ENCODE data around the gene ARHGAP21. TPM values are rescaled to one million over a fixed set of nuclear protein-coding genes. Genes with fewer than 3 reads are reported as not detected.
"Not testable (repeated sequence)": the region's sequence is repeated elsewhere in the genome, so short reads cannot be mapped to it uniquely, and the experiment has no call there.

ARHGAP21 gene
- total RNA-seq, 2 experiments from 2014 or later: 18.8 to 19.8 TPM

GRCh38 chr10:24625778-24626177 lies 97.9 kb downstream of the ARHGAP21 start:
- no peaks in the 10 kb centered on the region for H3K9me3 Mint-ChIP-seq
- ChIA-PET POLR2A (no interaction called here), CTCF (no interaction called here)
- peaks cover 20% of the 10 kb centered on the region for H3K4me1 Mint-ChIP-seq (ENCODE audit: low read depth)
- H3K36me3 Mint-ChIP-seq (ENCODE audit: low read depth): no peaks in the 10 kb centered on the region
- no peak for ATAC-seq
- no peak overlapping the region for H3K27ac Mint-ChIP-seq
- no peaks in the 10 kb centered on the region for H3K27me3 Mint-ChIP-seq
- DNase-seq: no peak
- H3K4me3 Mint-ChIP-seq: no peak overlapping the region
- intact Hi-C loops (cut with micrococcal nuclease): no loop called here
- TF ChIP-seq CTCF (IDR thresholded peaks at IDR 0.05): no peak

GRCh38 chr10:24623383-24623782 lies 100.3 kb downstream of the ARHGAP21 start:
- ChIA-PET POLR2A (no interaction called here), CTCF (interaction anchor here (0.8 to 1.9 kb wide), 6 partner anchors 10 to 490 kb away, joined by 3 to 11 read pairs (median 3); partner anchors contain the start of genes ARHGAP21 and THNSL1)
- intact Hi-C loops (cut with micrococcal nuclease): no loop called here
- H3K27ac Mint-ChIP-seq: no peak overlapping the region
- H3K9me3 Mint-ChIP-seq: no peaks in the 10 kb centered on the region
- H3K36me3 Mint-ChIP-seq (ENCODE audit: low read depth): peaks cover 6% of the 10 kb centered on the region
- DNase-seq (no peak), ATAC-seq (no peak)
- no peak overlapping the region for H3K4me3 Mint-ChIP-seq
- H3K27me3 Mint-ChIP-seq: no peaks in the 10 kb centered on the region
- peaks cover 30% of the 10 kb centered on the region for H3K4me1 Mint-ChIP-seq (ENCODE audit: low read depth)
- TF ChIP-seq CTCF (IDR thresholded peaks at IDR 0.05): no peak

- Mint-ChIP-seq H3K27me3 (no peaks in the 10 kb centered on the region), H3K36me3 (ENCODE audit: low read depth) (peaks cover 6% of the 10 kb centered on the region), H3K27ac (peak overlapping the region; percentile 60), H3K4me3 (peak overlapping the region; percentile 38), H3K4me1 (ENCODE audit: low read depth) (peaks cover 33% of the 10 kb centered on the region), H3K9me3 (no peaks in the 10 kb centered on the region)
- intact Hi-C loops (cut with micrococcal nuclease): no loop called here
- TF ChIP-seq CTCF (IDR thresholded peaks at IDR 0.05): no peak
- POLR2A ChIA-PET: no interaction called here
- ATAC-seq: peak; percentile 46
- CTCF ChIA-PET: interaction anchor here (0.8 to 1.9 kb wide), 8 partner anchors 9 to 491 kb away, joined by 3 to 11 read pairs (median 3); partner anchors contain the start of genes ARHGAP21 and THNSL1
- peak; percentile 20 for DNase-seq
These were observed 100.8 kb downstream of the ARHGAP21 start for GRCh38 chr10:24622781-24623301.

GRCh38 chr10:24621035-24621795 lies 102.5 kb downstream of the ARHGAP21 start:
- H3K9me3 Mint-ChIP-seq; H3K36me3 Mint-ChIP-seq (ENCODE audit: low read depth); ATAC-seq; H3K27me3 Mint-ChIP-seq; H3K27ac Mint-ChIP-seq; H3K4me3 Mint-ChIP-seq; DNase-seq; intact Hi-C loops (cut with micrococcal nuclease); CTCF ChIA-PET: not testable (repeated sequence)
- H3K4me1 Mint-ChIP-seq (ENCODE audit: low read depth): peaks cover 36% of the 10 kb centered on the region
- POLR2A ChIA-PET: interaction anchor here (0.8 kb wide), 1 partner anchor 282 kb away, joined by 3 read pairs; no protein-coding TSS in a partner anchor

GRCh38 chr10:24619994-24620310 lies 103.7 kb downstream of the ARHGAP21 start:
- H3K27ac Mint-ChIP-seq; ATAC-seq; CTCF ChIA-PET; H3K36me3 Mint-ChIP-seq (ENCODE audit: low read depth); POLR2A ChIA-PET; intact Hi-C loops (cut with micrococcal nuclease); DNase-seq; H3K27me3 Mint-ChIP-seq; H3K4me3 Mint-ChIP-seq; H3K9me3 Mint-ChIP-seq: not testable (repeated sequence)
- peaks cover 36% of the 10 kb centered on the region for H3K4me1 Mint-ChIP-seq (ENCODE audit: low read depth)

- H3K36me3 Mint-ChIP-seq (ENCODE audit: low read depth); intact Hi-C loops (cut with micrococcal nuclease); H3K4me3 Mint-ChIP-seq; H3K9me3 Mint-ChIP-seq; POLR2A ChIA-PET; H3K27me3 Mint-ChIP-seq; DNase-seq: not testable (repeated sequence)
- Mint-ChIP-seq H3K4me1 (ENCODE audit: low read depth) (peaks cover 36% of the 10 kb centered on the region), H3K27ac (peak overlapping the region; percentile 25)
- CTCF ChIA-PET: interaction anchor here (1.3 to 2.5 kb wide), 2 partner anchors 11 to 18 kb away, joined by 8 to 24 read pairs; no protein-coding TSS in a partner anchor
- ATAC-seq: peak; percentile 37
These were observed 104.2 kb downstream of the ARHGAP21 start for GRCh38 chr10:24619291-24619993.
